Pancreas (tissue), 10 donors: ENCODE results near the gene TMED8. TPM values are rescaled to one million over a fixed set of nuclear protein-coding genes. Genes with fewer than 3 reads are reported as not detected.

ENCODE experiments used
- ATAC-seq, 4 donors: fragments of 200-7000 bp; cut with Tn5 transposase; one replicate each; pipeline versions ENCODE4 v1.8.0 to v1.9.1; 2020; ENCODE audit warnings: mild to moderate bottlenecking in 4 of 4, moderate library complexity in 4 of 4
- DNase-seq, 6 donors: peaks; one replicate each; pipeline ENCODE4 v3.0.0-alpha.2; 2020
- FAIRE-seq: peaks from 2 replicates; lab custom pipeline; 2012; peaks lifted over from hg19 to GRCh38; lab: Jason Lieb, UNC
- H3K27ac ChIP-seq, 4 donors: fragments of 200-600 bp; sonication (generic); 1 replicate in 3 of 4; 2 replicates in 1 of 4; pipeline versions ENCODE4 v1.5.0 to v1.8.0; 2020
- H3K27me3 ChIP-seq, 4 donors: fragments of 200-600 bp; one replicate each; pipeline ENCODE4 v1.8.0; 2021
- H3K36me3 ChIP-seq, 3 donors: fragments of 200-600 bp; sonication (generic) in 1 of 3; one replicate each; pipeline versions ENCODE4 v1.5.0 to v1.8.0; 2020 to 2021
- H3K4me1 ChIP-seq, 3 donors: fragments of 200-600 bp; one replicate each; pipeline ENCODE4 v1.8.0; 2021
- H3K4me3 ChIP-seq, 4 donors: fragments of 200-600 bp; sonication (generic) in 2 of 4; one replicate each; pipeline versions ENCODE4 v1.5.0 to v1.8.0; 2020 to 2021
- H3K9me3 ChIP-seq, 4 donors: fragments of 200-600 bp; one replicate each; pipeline ENCODE4 v1.8.0; 2021
- CTCF ChIP-seq, 4 donors: fragments of 200-600 bp; sonication (generic) in 3 of 4; IDR thresholded peaks; one replicate each; pipeline versions ENCODE4 v1.5.0 to v1.8.0; 2021; ENCODE audit warnings: antibody characterized with exemption in 4 of 4
- WGBS, 2 donors: extraction: QIAGEN DNeasy Blood & Tissue Kit; methylation state at CpG; one replicate each; pipeline ENCODE4 v1.1.7; 2013; 5-methylcytosine and 5-hydroxymethylcytosine counted together
- intact Hi-C, 3 donors: fragments of 100-400 bp; cut with DNase I; formaldehyde crosslinking; loops; one replicate each; pipeline versions ENCODE4 v1.11.1 to v1.14.2; 2022
- polyA plus RNA-seq, 2 donors: library from polyadenylated mRNA; stranded (reverse); fragments of 200-250 nt; gene quantifications; one replicate each; pipeline ENCODE4 v1.2.3, GENCODE V29; 2013
- total RNA-seq, 6 donors: library from RNA; stranded (reverse); fragmentation: NEBNext Ultra II Directional in 4 of 6; extraction: Animal tissue kit (Norgen Biotek cat#: 25700) in 4 of 6; gene quantifications; one replicate each; pipeline versions ENCODE4 v1.2.1 to v1.2.4, GENCODE V29; 2021 to 2023
- donor health status: healthy with polysubstance abuse.
- donor health status: DM: no; HTN: no; CAD: no; lungs with moderate emphysema.
- donor health status: DM: no; HTN: no; CAD: no.
- donor health status: control.
- donor health status: control.
- donor health status: Bipolar disorder and iron deficiency.
- donor health status: DM: yes; HTN: yes; CAD: no.
- donor health status: DM: no; HTN: no; CAD: no.
- donor health status: DM: no; HTN: no; CAD: no.
- donor health status: DM: yes; HTN: yes; CAD: no.

TMED8 gene
- total and polyA plus RNA-seq, 8 donors: 2.7 to 9.6 (median 5.8) TPM

- H3K36me3 ChIP-seq: no peaks in the 10 kb centered on the region
- DNase-seq: no peak
- no peak overlapping the region for H3K27ac ChIP-seq
- no peaks in the 10 kb centered on the region for H3K27me3 ChIP-seq
- peaks cover 0 to 4% (median 0%) of the 10 kb centered on the region in 3 donors for H3K4me1 ChIP-seq
- H3K9me3 ChIP-seq: no peaks in the 10 kb centered on the region
- H3K4me3 ChIP-seq: no peak overlapping the region
- no peak for FAIRE-seq
- no peak for TF ChIP-seq CTCF (IDR thresholded peaks at IDR 0.05)
- WGBS, 2 donors: 91 to 94% methylated on average over 2 of the region's 2 CpGs
- ATAC-seq: no peak
- intact Hi-C loops: loop anchor here in 1 of 3 donors (10.0 kb wide), 1 partner anchor 156 kb away; no protein-coding TSS in a partner anchor
These were observed 65.7 kb downstream of the TMED8 start for GRCh38 chr14:77311217-77311616.

- no peak overlapping the region for H3K4me3 ChIP-seq
- no peak for TF ChIP-seq CTCF (IDR thresholded peaks at IDR 0.05)
- no peak for FAIRE-seq
- H3K4me1 ChIP-seq: no peaks in the 10 kb centered on the region
- intact Hi-C loops: loop anchor here in 1 of 3 donors (10.0 kb wide), 1 partner anchor 155 kb away; no protein-coding TSS in a partner anchor
- H3K27ac ChIP-seq: no peak overlapping the region
- no peaks in the 10 kb centered on the region for H3K9me3 ChIP-seq
- H3K36me3 ChIP-seq: no peaks in the 10 kb centered on the region
- no peak for ATAC-seq
- WGBS, 2 donors: 82 to 86% methylated on average over 4 of the region's 4 CpGs
- DNase-seq: no peak
- no peaks in the 10 kb centered on the region for H3K27me3 ChIP-seq
These were observed 66.9 kb downstream of the TMED8 start for GRCh38 chr14:77310026-77310425.

GRCh38 chr14:77309131-77309530 lies 67.8 kb downstream of the TMED8 start:
- no peak overlapping the region for H3K4me3 ChIP-seq
- intact Hi-C loops: no loop called here
- H3K4me1 ChIP-seq: no peaks in the 10 kb centered on the region
- DNase-seq (no peak), FAIRE-seq (no peak), ATAC-seq (no peak)
- TF ChIP-seq CTCF (IDR thresholded peaks at IDR 0.05): no peak
- H3K9me3 ChIP-seq: no peaks in the 10 kb centered on the region
- 89 to 94% methylated on average over 4 of the region's 4 CpGs for WGBS, 2 donors
- H3K36me3 ChIP-seq: no peaks in the 10 kb centered on the region
- H3K27ac ChIP-seq: no peak overlapping the region
- no peaks in the 10 kb centered on the region for H3K27me3 ChIP-seq

GRCh38 chr14:77306851-77307496 lies 69.9 kb downstream of the TMED8 start:
- FAIRE-seq: no peak
- H3K4me3 ChIP-seq: no peak overlapping the region
- no peak overlapping the region for H3K27ac ChIP-seq
- no peak for TF ChIP-seq CTCF (IDR thresholded peaks at IDR 0.05)
- no peaks in the 10 kb centered on the region for H3K27me3 ChIP-seq
- H3K9me3 ChIP-seq: no peaks in the 10 kb centered on the region
- ATAC-seq: peak in 1 of 4 donors; percentile 49
- no peak for DNase-seq
- 68 to 76% methylated on average over 3 of the region's 3 CpGs for WGBS, 2 donors
- intact Hi-C loops: no loop called here
- H3K4me1 ChIP-seq: no peaks in the 10 kb centered on the region
- no peaks in the 10 kb centered on the region for H3K36me3 ChIP-seq

- FAIRE-seq (no peak), ATAC-seq (no peak), DNase-seq (no peak)
- Histone ChIP-seq H3K27me3 (no peaks in the 10 kb centered on the region), H3K36me3 (no peaks in the 10 kb centered on the region), H3K9me3 (no peaks in the 10 kb centered on the region), H3K27ac (no peak overlapping the region), H3K4me3 (no peak overlapping the region), H3K4me1 (no peaks in the 10 kb centered on the region)
- WGBS, 2 donors: 79 to 83% methylated on average over 3 of the region's 3 CpGs
- intact Hi-C loops: no loop called here
- TF ChIP-seq CTCF (IDR thresholded peaks at IDR 0.05): no peak
These were observed 70.5 kb downstream of the TMED8 start for GRCh38 chr14:77306416-77306815.
